Measurements from ENCODE around the gene MAP3K14.

MAP3K14 gene

GRCh38 chr17:45229681-45230409 lies 87.0 kb downstream of the MAP3K14 start:
- Histone ChIP-seq H3K9me3 (ENCODE audit: insufficient read depth, low read length) (no peaks in the 10 kb centered on the region), H3K4me3 (ENCODE audit: insufficient read length, low read depth) (no peak overlapping the region), H3K9ac (ENCODE audit: insufficient read length, low read depth) (peak overlapping the region; percentile 54), H3K4me1 (ENCODE audit: insufficient read depth, insufficient read length) (peaks cover 47% of the 10 kb centered on the region), H3K27me3 (ENCODE audit: insufficient read depth, insufficient read length) (peaks cover 5% of the 10 kb centered on the region), H3K36me3 (ENCODE audit: insufficient read depth, insufficient read length, low read length) (no peaks in the 10 kb centered on the region)
- no peak for DNase-seq (ENCODE audit: low read depth, low spot score)
- no peak for TF ChIP-seq YY1 (IDR thresholded peaks at IDR 0.05; ENCODE audit: insufficient read depth, insufficient read length)

GRCh38 chr17:45228763-45229539 lies 87.9 kb downstream of the MAP3K14 start:
- Histone ChIP-seq H3K27me3 (ENCODE audit: insufficient read depth, insufficient read length) (peaks cover 10% of the 10 kb centered on the region), H3K9me3 (ENCODE audit: insufficient read depth, low read length) (no peaks in the 10 kb centered on the region), H3K4me1 (ENCODE audit: insufficient read depth, insufficient read length) (peaks cover 47% of the 10 kb centered on the region), H3K36me3 (ENCODE audit: insufficient read depth, insufficient read length, low read length) (no peaks in the 10 kb centered on the region), H3K9ac (ENCODE audit: insufficient read length, low read depth) (peak overlapping the region; percentile 54), H3K4me3 (ENCODE audit: insufficient read length, low read depth) (no peak overlapping the region)
- no peak for TF ChIP-seq ZNF274 (IDR thresholded peaks at IDR 0.05; ENCODE audit: low read depth, low read length)
- no peak for TF ChIP-seq YY1 (IDR thresholded peaks at IDR 0.05; ENCODE audit: insufficient read depth, insufficient read length)
- TF ChIP-seq SUZ12 (IDR thresholded peaks at IDR 0.05; ENCODE audit: extremely low read depth, insufficient read depth, insufficient read length), result no peak
- no peak for DNase-seq (ENCODE audit: low read depth, low spot score)

GRCh38 chr17:45227926-45228762 lies 88.7 kb downstream of the MAP3K14 start:
- H3K9ac ChIP-seq (ENCODE audit: insufficient read length, low read depth), result peak overlapping the region; percentile 53
- no peak for TF ChIP-seq SUZ12 (IDR thresholded peaks at IDR 0.05; ENCODE audit: extremely low read depth, insufficient read depth, insufficient read length)
- H3K36me3 ChIP-seq (ENCODE audit: insufficient read depth, insufficient read length, low read length), result no peaks in the 10 kb centered on the region
- DNase-seq (ENCODE audit: low read depth, low spot score), result no peak
- peaks cover 45% of the 10 kb centered on the region for H3K4me1 ChIP-seq (ENCODE audit: insufficient read depth, insufficient read length)
- H3K27me3 ChIP-seq (ENCODE audit: insufficient read depth, insufficient read length), result peaks cover 18% of the 10 kb centered on the region
- no peak overlapping the region for H3K4me3 ChIP-seq (ENCODE audit: insufficient read length, low read depth)
- no peaks in the 10 kb centered on the region for H3K9me3 ChIP-seq (ENCODE audit: insufficient read depth, low read length)

GRCh38 chr17:45227101-45227925 lies 89.5 kb downstream of the MAP3K14 start:
- Histone ChIP-seq H3K9me3 (ENCODE audit: insufficient read depth, low read length) (no peaks in the 10 kb centered on the region), H3K36me3 (ENCODE audit: insufficient read depth, insufficient read length, low read length) (no peaks in the 10 kb centered on the region), H3K4me3 (ENCODE audit: insufficient read length, low read depth) (no peak overlapping the region), H3K4me1 (ENCODE audit: insufficient read depth, insufficient read length) (peaks cover 48% of the 10 kb centered on the region), H3K27me3 (ENCODE audit: insufficient read depth, insufficient read length) (peaks cover 27% of the 10 kb centered on the region), H3K9ac (ENCODE audit: insufficient read length, low read depth) (no peak overlapping the region)
- TF ChIP-seq ZNF274 (IDR thresholded peaks at IDR 0.05; ENCODE audit: low read depth, low read length), result no peak
- DNase-seq (ENCODE audit: low read depth, low spot score), result no peak

GRCh38 chr17:45226576-45226975 lies 90.2 kb downstream of the MAP3K14 start:
- no peaks in the 10 kb centered on the region for H3K9me3 ChIP-seq (ENCODE audit: insufficient read depth, low read length)
- TF ChIP-seq ZNF274 (IDR thresholded peaks at IDR 0.05; ENCODE audit: low read depth, low read length), result no peak
- no peak for TF ChIP-seq YY1 (IDR thresholded peaks at IDR 0.05; ENCODE audit: insufficient read depth, insufficient read length)
- no peak for TF ChIP-seq SUZ12 (IDR thresholded peaks at IDR 0.05; ENCODE audit: extremely low read depth, insufficient read depth, insufficient read length)
- no peak for DNase-seq (ENCODE audit: low read depth, low spot score)
- no peaks in the 10 kb centered on the region for H3K36me3 ChIP-seq (ENCODE audit: insufficient read depth, insufficient read length, low read length)
- H3K4me3 ChIP-seq (ENCODE audit: insufficient read length, low read depth), result no peak overlapping the region
- H3K27me3 ChIP-seq (ENCODE audit: insufficient read depth, insufficient read length), result peaks cover 31% of the 10 kb centered on the region
- H3K4me1 ChIP-seq (ENCODE audit: insufficient read depth, insufficient read length), result peaks cover 45% of the 10 kb centered on the region
- H3K9ac ChIP-seq (ENCODE audit: insufficient read length, low read depth), result no peak overlapping the region

GRCh38 chr17:45225964-45226530 lies 90.8 kb downstream of the MAP3K14 start:
- no peak for DNase-seq (ENCODE audit: low read depth, low spot score)
- Histone ChIP-seq H3K9me3 (ENCODE audit: insufficient read depth, low read length) (no peaks in the 10 kb centered on the region), H3K9ac (ENCODE audit: insufficient read length, low read depth) (peak overlapping the region; percentile 24), H3K4me1 (ENCODE audit: insufficient read depth, insufficient read length) (peaks cover 43% of the 10 kb centered on the region), H3K36me3 (ENCODE audit: insufficient read depth, insufficient read length, low read length) (no peaks in the 10 kb centered on the region), H3K27me3 (ENCODE audit: insufficient read depth, insufficient read length) (peaks cover 35% of the 10 kb centered on the region), H3K4me3 (ENCODE audit: insufficient read length, low read depth) (no peak overlapping the region)
- no peak for TF ChIP-seq SUZ12 (IDR thresholded peaks at IDR 0.05; ENCODE audit: extremely low read depth, insufficient read depth, insufficient read length)
- TF ChIP-seq ZNF274 (IDR thresholded peaks at IDR 0.05; ENCODE audit: low read depth, low read length), result no peak
- no peak for TF ChIP-seq YY1 (IDR thresholded peaks at IDR 0.05; ENCODE audit: insufficient read depth, insufficient read length)
